ENCODE results near the gene NLRP4. TPM values are rescaled to one million over a fixed set of nuclear protein-coding genes. Genes with fewer than 3 reads are reported as not detected.

Gene NLRP4
- total and polyA plus RNA-seq, 2 of the 8 experiments (the other 6 are each of a cell fraction or from before 2014, with no cell fraction given), result not detected

DNA sequence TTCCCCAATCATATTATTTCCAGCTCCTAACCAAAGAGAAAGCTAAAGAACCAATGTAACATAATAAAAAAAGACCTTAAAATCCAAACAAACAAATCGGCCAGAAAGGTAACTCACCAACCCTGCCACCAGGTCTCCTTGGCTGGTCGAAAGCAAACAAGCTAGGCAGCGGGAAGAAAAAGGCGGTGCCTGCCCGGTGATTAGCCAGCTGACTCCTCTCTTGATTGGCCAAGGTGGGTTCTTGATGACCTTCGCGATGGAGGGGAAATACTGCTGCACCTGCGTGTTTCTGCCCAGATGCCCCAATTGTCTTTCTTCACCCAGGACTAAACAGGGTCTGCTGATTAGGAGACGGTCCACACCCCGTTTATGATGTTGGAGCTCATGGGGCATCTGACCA lies 4.5 kb upstream of the NLRP4 start, which contains the start of gene NLRP11 (continued):
- TF ChIP-seq RFX5 (IDR thresholded peaks at IDR 0.05; ENCODE audit: borderline replicate concordance, low read depth, low read length), result no peak
- TF ChIP-seq RBBP5 (IDR thresholded peaks at IDR 0.05; ENCODE audit: borderline replicate concordance, low read depth, low read length), result no peak
- TF ChIP-seq KDM5A (IDR thresholded peaks at IDR 0.05; ENCODE audit: low read length), result no peak
- TF ChIP-seq NANOG (IDR thresholded peaks at IDR 0.05; ENCODE audit: insufficient read depth, low read depth, low read length, poor library complexity, severe bottlenecking), result no peak
- TF ChIP-seq KDM4A (IDR thresholded peaks at IDR 0.05; ENCODE audit: low read depth, low read length, severe bottlenecking), result no peak
- TF ChIP-seq CHD1 (IDR thresholded peaks at IDR 0.05; ENCODE audit: low read depth, low read length), result no peak
- TF ChIP-seq, protein P1, sequence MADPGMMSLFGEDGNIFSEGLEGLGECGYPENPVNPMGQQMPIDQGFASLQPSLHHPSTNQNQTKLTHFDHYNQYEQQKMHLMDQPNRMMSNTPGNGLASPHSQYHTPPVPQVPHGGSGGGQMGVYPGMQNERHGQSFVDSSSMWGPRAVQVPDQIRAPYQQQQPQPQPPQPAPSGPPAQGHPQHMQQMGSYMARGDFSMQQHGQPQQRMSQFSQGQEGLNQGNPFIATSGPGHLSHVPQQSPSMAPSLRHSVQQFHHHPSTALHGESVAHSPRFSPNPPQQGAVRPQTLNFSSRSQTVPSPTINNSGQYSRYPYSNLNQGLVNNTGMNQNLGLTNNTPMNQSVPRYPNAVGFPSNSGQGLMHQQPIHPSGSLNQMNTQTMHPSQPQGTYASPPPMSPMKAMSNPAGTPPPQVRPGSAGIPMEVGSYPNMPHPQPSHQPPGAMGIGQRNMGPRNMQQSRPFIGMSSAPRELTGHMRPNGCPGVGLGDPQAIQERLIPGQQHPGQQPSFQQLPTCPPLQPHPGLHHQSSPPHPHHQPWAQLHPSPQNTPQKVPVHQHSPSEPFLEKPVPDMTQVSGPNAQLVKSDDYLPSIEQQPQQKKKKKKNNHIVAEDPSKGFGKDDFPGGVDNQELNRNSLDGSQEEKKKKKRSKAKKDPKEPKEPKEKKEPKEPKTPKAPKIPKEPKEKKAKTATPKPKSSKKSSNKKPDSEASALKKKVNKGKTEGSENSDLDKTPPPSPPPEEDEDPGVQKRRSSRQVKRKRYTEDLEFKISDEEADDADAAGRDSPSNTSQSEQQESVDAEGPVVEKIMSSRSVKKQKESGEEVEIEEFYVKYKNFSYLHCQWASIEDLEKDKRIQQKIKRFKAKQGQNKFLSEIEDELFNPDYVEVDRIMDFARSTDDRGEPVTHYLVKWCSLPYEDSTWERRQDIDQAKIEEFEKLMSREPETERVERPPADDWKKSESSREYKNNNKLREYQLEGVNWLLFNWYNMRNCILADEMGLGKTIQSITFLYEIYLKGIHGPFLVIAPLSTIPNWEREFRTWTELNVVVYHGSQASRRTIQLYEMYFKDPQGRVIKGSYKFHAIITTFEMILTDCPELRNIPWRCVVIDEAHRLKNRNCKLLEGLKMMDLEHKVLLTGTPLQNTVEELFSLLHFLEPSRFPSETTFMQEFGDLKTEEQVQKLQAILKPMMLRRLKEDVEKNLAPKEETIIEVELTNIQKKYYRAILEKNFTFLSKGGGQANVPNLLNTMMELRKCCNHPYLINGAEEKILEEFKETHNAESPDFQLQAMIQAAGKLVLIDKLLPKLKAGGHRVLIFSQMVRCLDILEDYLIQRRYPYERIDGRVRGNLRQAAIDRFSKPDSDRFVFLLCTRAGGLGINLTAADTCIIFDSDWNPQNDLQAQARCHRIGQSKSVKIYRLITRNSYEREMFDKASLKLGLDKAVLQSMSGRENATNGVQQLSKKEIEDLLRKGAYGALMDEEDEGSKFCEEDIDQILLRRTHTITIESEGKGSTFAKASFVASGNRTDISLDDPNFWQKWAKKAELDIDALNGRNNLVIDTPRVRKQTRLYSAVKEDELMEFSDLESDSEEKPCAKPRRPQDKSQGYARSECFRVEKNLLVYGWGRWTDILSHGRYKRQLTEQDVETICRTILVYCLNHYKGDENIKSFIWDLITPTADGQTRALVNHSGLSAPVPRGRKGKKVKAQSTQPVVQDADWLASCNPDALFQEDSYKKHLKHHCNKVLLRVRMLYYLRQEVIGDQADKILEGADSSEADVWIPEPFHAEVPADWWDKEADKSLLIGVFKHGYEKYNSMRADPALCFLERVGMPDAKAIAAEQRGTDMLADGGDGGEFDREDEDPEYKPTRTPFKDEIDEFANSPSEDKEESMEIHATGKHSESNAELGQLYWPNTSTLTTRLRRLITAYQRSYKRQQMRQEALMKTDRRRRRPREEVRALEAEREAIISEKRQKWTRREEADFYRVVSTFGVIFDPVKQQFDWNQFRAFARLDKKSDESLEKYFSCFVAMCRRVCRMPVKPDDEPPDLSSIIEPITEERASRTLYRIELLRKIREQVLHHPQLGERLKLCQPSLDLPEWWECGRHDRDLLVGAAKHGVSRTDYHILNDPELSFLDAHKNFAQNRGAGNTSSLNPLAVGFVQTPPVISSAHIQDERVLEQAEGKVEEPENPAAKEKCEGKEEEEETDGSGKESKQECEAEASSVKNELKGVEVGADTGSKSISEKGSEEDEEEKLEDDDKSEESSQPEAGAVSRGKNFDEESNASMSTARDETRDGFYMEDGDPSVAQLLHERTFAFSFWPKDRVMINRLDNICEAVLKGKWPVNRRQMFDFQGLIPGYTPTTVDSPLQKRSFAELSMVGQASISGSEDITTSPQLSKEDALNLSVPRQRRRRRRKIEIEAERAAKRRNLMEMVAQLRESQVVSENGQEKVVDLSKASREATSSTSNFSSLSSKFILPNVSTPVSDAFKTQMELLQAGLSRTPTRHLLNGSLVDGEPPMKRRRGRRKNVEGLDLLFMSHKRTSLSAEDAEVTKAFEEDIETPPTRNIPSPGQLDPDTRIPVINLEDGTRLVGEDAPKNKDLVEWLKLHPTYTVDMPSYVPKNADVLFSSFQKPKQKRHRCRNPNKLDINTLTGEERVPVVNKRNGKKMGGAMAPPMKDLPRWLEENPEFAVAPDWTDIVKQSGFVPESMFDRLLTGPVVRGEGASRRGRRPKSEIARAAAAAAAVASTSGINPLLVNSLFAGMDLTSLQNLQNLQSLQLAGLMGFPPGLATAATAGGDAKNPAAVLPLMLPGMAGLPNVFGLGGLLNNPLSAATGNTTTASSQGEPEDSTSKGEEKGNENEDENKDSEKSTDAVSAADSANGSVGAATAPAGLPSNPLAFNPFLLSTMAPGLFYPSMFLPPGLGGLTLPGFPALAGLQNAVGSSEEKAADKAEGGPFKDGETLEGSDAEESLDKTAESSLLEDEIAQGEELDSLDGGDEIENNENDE (IDR thresholded peaks at IDR 0.05; ENCODE audit: insufficient replicate concordance, low read length), result no peak

Data from H1 (cell line).